H9 (cell line): ENCODE results near the gene RYR3. TPM values are rescaled to one million over a fixed set of nuclear protein-coding genes. Genes with fewer than 3 reads are reported as not detected.

Experiments used
- DNase-seq: peaks from one replicate; pipeline ENCODE4 v3.0.0-alpha.2; 2017
- H2AFZ ChIP-seq: one replicate; pipeline ENCODE4 v1.6.1; 2013; ENCODE audit warnings: mild to moderate bottlenecking, low read length, control low read depth, moderate library complexity
- H2AK5ac ChIP-seq: 2 replicates; pipeline ENCODE4 v1.6.1; 2013; ENCODE audit warnings: low read length, control low read depth, mixed read lengths; ENCODE audit not compliant: insufficient read length
- H2BK120ac ChIP-seq: one replicate; pipeline ENCODE4 v1.6.1; 2013; ENCODE audit warnings: low read depth, mild to moderate bottlenecking, low read length, control low read depth, inconsistent platforms; ENCODE audit not compliant: poor library complexity, severe bottlenecking
- H2BK12ac ChIP-seq: 2 replicates; pipeline ENCODE4 v1.6.1; 2013; ENCODE audit warnings: low read length, control low read depth, mixed read lengths, low read depth; ENCODE audit not compliant: insufficient read length
- H2BK15ac ChIP-seq: 2 replicates; pipeline ENCODE4 v1.6.1; 2013; ENCODE audit warnings: low read depth, low read length, control low read depth
- H2BK20ac ChIP-seq: one replicate; pipeline ENCODE4 v1.6.1; 2013; ENCODE audit warnings: low read depth, mild to moderate bottlenecking, low read length, control low read depth, inconsistent platforms; ENCODE audit not compliant: poor library complexity, severe bottlenecking
- H2BK5ac ChIP-seq: 2 replicates; pipeline ENCODE4 v1.6.1; 2013; ENCODE audit warnings: low read length, control low read depth, mixed read lengths; ENCODE audit not compliant: insufficient read length
- H3K14ac ChIP-seq: 2 replicates; pipeline ENCODE4 v1.6.1; 2013; ENCODE audit warnings: low read length, control low read depth; ENCODE audit not compliant: insufficient read depth
- H3K18ac ChIP-seq: 2 replicates; pipeline ENCODE4 v1.6.1; 2013; ENCODE audit warnings: low read depth, mild to moderate bottlenecking, mixed read lengths, low read length, control low read depth; ENCODE audit not compliant: insufficient read length
- H3K23ac ChIP-seq: 2 replicates; pipeline ENCODE4 v1.6.1; 2013; ENCODE audit warnings: low read length, control low read depth, mixed read lengths, low read depth; ENCODE audit not compliant: insufficient read length
- H3K23me2 ChIP-seq: 2 replicates; pipeline ENCODE4 v1.6.1; 2013; ENCODE audit warnings: low read depth, mild to moderate bottlenecking, mixed read lengths, low read length, control low read depth; ENCODE audit not compliant: insufficient read length, poor library complexity, severe bottlenecking
- H3K27ac ChIP-seq: 2 replicates; pipeline ENCODE4 v1.5.1; 2013; ENCODE audit warnings: low read length, control low read depth, mixed read lengths, low read depth; ENCODE audit not compliant: insufficient read length
- H3K27me3 ChIP-seq: 2 replicates; pipeline ENCODE4 v1.6.1; 2013; ENCODE audit warnings: low read length, control low read depth, inconsistent platforms; ENCODE audit not compliant: insufficient read depth
- H3K4ac ChIP-seq: 2 replicates; pipeline ENCODE4 v1.6.1; 2013; ENCODE audit warnings: low read depth, mild to moderate bottlenecking, control low read depth, inconsistent platforms, low read length, moderate library complexity
- H3K4me1 ChIP-seq: 2 replicates; pipeline ENCODE4 v1.6.1; 2013; ENCODE audit warnings: low read length, control low read depth, inconsistent platforms; ENCODE audit not compliant: insufficient read depth
- H3K4me2 ChIP-seq: 2 replicates; pipeline ENCODE4 v1.6.1; 2013; ENCODE audit warnings: low read length, control low read depth, mixed read lengths; ENCODE audit not compliant: insufficient read length, insufficient read depth
- H3K56ac ChIP-seq: 2 replicates; pipeline ENCODE4 v1.6.1; 2013; ENCODE audit warnings: low read depth, mild to moderate bottlenecking, mixed read lengths, low read length, control low read depth; ENCODE audit not compliant: insufficient read length
- H3K79me1 ChIP-seq: 2 replicates; pipeline ENCODE4 v1.6.1; 2013; ENCODE audit warnings: low read depth, mild to moderate bottlenecking, moderate library complexity, low read length, control low read depth, inconsistent platforms; ENCODE audit not compliant: insufficient read depth, poor library complexity, severe bottlenecking
- H3K79me2 ChIP-seq: 2 replicates; pipeline ENCODE4 v1.6.1; 2013; ENCODE audit warnings: low read length, control low read depth, inconsistent platforms; ENCODE audit not compliant: insufficient read depth
- H3K9ac ChIP-seq: 2 replicates; pipeline ENCODE4 v1.6.1; 2013; ENCODE audit warnings: low read length, control low read depth, mixed read lengths; ENCODE audit not compliant: insufficient read length; ENCODE audit errors: extremely low read depth
- H3K9me3 ChIP-seq: one replicate; pipeline ENCODE4 v1.6.1; 2013; ENCODE audit warnings: low read depth, low read length, inconsistent platforms; ENCODE audit not compliant: control insufficient read depth
- H3T11ph ChIP-seq: one replicate; pipeline ENCODE4 v1.6.1; 2013; ENCODE audit warnings: mild to moderate bottlenecking, low read length, control low read depth, inconsistent platforms
- H4K20me1 ChIP-seq: one replicate; pipeline ENCODE4 v1.6.1; 2013; ENCODE audit not compliant: control insufficient read depth, insufficient read length, insufficient read depth
- H4K5ac ChIP-seq: 2 replicates; pipeline ENCODE4 v1.6.1; 2013; ENCODE audit warnings: low read depth, mild to moderate bottlenecking, mixed read lengths, low read length, control low read depth; ENCODE audit not compliant: insufficient read length
- H4K8ac ChIP-seq: replicated peaks from 2 replicates; pipeline ENCODE4 v1.6.1; 2013; ENCODE audit warnings: low read length, control low read depth, mixed read lengths, low read depth; ENCODE audit not compliant: insufficient read length
- H4K91ac ChIP-seq: 2 replicates; pipeline ENCODE4 v1.6.1; 2013; ENCODE audit warnings: low read depth, mild to moderate bottlenecking, moderate library complexity, mixed read lengths, low read length, control low read depth; ENCODE audit not compliant: insufficient read length
- H3K27ac Mint-ChIP-seq, 3 experiments: 2 replicates in 2 of 3; 3 replicates in 1 of 3; pipeline ENCODE4 v1.8.0; 2020 to 2021; ENCODE audit warnings: mixed read lengths in 3 of 3, mild to moderate bottlenecking in 1 of 3, moderate library complexity in 1 of 3
- H3K27me3 Mint-ChIP-seq: 2 replicates; pipeline ENCODE4 v1.8.0; 2021; ENCODE audit warnings: low read depth, mild to moderate bottlenecking, moderate library complexity, mixed read lengths
- H3K36me3 Mint-ChIP-seq, 3 experiments: 2 replicates in 2 of 3; 3 replicates in 1 of 3; pipeline ENCODE4 v1.8.0; 2020 to 2021; ENCODE audit warnings: low read depth in 3 of 3, mixed read lengths in 3 of 3; ENCODE audit not compliant: insufficient read depth in 1 of 3
- H3K4me1 Mint-ChIP-seq, 2 experiments: 2 replicates each; pipeline ENCODE4 v1.8.0; 2020; ENCODE audit warnings: mixed read lengths in 2 of 2
- H3K4me3 Mint-ChIP-seq, 2 experiments: 2 replicates in 1 of 2; 3 replicates in 1 of 2; pipeline ENCODE4 v1.8.0; 2020 to 2021; ENCODE audit warnings: mild to moderate bottlenecking in 2 of 2, mixed read lengths in 2 of 2, moderate library complexity in 1 of 2
- H3K9me3 Mint-ChIP-seq, 2 experiments: 2 replicates in 1 of 2; 3 replicates in 1 of 2; pipeline ENCODE4 v1.8.0; 2020; ENCODE audit warnings: mild to moderate bottlenecking in 2 of 2, mixed read lengths in 2 of 2, moderate library complexity in 1 of 2
- WGBS: extraction: QIAGEN DNeasy Blood & Tissue Kit; methylation state at CpG from one replicate; pipeline ENCODE4 v1.1.7; 2013; ENCODE audit warnings: missing lambda C conversion rate, low lambda C conversion rate, mixed read lengths; ENCODE audit not compliant: insufficient read length; ENCODE audit errors: extremely low coverage; 5-methylcytosine and 5-hydroxymethylcytosine counted together
- total RNA-seq: library from RNA; stranded (reverse); gene quantifications from 2 replicates; pipeline ENCODE4 v1.2.1, GENCODE V29; 2021
- TF ChIP-seq, protein P1 (sequence below): fragments of 200-600 bp; sonication (generic); conservative IDR thresholded peaks from 3 replicates; pipeline ENCODE4 v1.8.0; 2021; ENCODE audit warnings: antibody characterized with exemption, mild to moderate bottlenecking

Gene RYR3
- total RNA-seq, 1 experiment from 2014 or later = 0.85 TPM

GRCh38 chr15:33380406-33380805 is 69.6 kb downstream of the RYR3 start:
- no peak overlapping the region; the same call in 1 of the 2 replicates for H3K14ac ChIP-seq
- H3K27ac ChIP-seq = no peak overlapping the region
- no peak overlapping the region for H3K4me2 ChIP-seq
- Mint-ChIP-seq H3K27me3 (no peaks in the 10 kb centered on the region; the same call in none of the 2 replicates), H3K4me3 (no peak overlapping the region), H3K9me3 (no peaks in the 10 kb centered on the region), H3K36me3 (no peaks in the 10 kb centered on the region), H3K4me1 (no peaks in the 10 kb centered on the region), H3K27ac (no peak overlapping the region; a peak in 1 of 7 replicates)
- TF ChIP-seq, protein P1, sequence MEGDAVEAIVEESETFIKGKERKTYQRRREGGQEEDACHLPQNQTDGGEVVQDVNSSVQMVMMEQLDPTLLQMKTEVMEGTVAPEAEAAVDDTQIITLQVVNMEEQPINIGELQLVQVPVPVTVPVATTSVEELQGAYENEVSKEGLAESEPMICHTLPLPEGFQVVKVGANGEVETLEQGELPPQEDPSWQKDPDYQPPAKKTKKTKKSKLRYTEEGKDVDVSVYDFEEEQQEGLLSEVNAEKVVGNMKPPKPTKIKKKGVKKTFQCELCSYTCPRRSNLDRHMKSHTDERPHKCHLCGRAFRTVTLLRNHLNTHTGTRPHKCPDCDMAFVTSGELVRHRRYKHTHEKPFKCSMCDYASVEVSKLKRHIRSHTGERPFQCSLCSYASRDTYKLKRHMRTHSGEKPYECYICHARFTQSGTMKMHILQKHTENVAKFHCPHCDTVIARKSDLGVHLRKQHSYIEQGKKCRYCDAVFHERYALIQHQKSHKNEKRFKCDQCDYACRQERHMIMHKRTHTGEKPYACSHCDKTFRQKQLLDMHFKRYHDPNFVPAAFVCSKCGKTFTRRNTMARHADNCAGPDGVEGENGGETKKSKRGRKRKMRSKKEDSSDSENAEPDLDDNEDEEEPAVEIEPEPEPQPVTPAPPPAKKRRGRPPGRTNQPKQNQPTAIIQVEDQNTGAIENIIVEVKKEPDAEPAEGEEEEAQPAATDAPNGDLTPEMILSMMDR = no peak
- H3T11ph ChIP-seq = no peak overlapping the region
- H3K79me1 ChIP-seq = no peaks in the 10 kb centered on the region
- no peak for DNase-seq
- H2BK5ac ChIP-seq = no peak overlapping the region
- H3K79me2 ChIP-seq = no peaks in the 10 kb centered on the region
- H2BK20ac ChIP-seq = no peak overlapping the region
- no peaks in the 10 kb centered on the region for H3K4me1 ChIP-seq
- H3K18ac ChIP-seq = no peak overlapping the region
- H2AFZ ChIP-seq = no peak overlapping the region
- H2BK12ac ChIP-seq = no peak overlapping the region
- H2AK5ac ChIP-seq = no peak overlapping the region
- no CpG with 5 or more reads among the region's 8 CpGs for WGBS
- H3K23ac ChIP-seq = no peak overlapping the region
- H4K91ac ChIP-seq = no peak overlapping the region
- H4K20me1 ChIP-seq = no peaks in the 10 kb centered on the region
- no peaks in the 10 kb centered on the region for H3K27me3 ChIP-seq
- no peak overlapping the region for H2BK15ac ChIP-seq
- no peak overlapping the region for H3K56ac ChIP-seq
- no peak overlapping the region for H4K8ac ChIP-seq
- H3K4ac ChIP-seq = no peak overlapping the region
- H4K5ac ChIP-seq = no peak overlapping the region
- H3K9ac ChIP-seq = no peak overlapping the region
- H2BK120ac ChIP-seq = no peak overlapping the region
- no peaks in the 10 kb centered on the region for H3K9me3 ChIP-seq
- H3K23me2 ChIP-seq = no peaks in the 10 kb centered on the region
